ENCODE results near the gene APOL2.
"Not testable (repeated sequence)": the region's sequence is repeated elsewhere in the genome, so short reads cannot be mapped to it uniquely, and the experiment has no call there.

- not testable (repeated sequence) for TF ChIP-seq CTCF (IDR thresholded peaks at IDR 0.05; ENCODE audit: insufficient read depth, low read depth, low read length); EZH2 (IDR thresholded peaks at IDR 0.05; ENCODE audit: insufficient read depth, low read length)
Observed at GRCh38 chr22:36203441-36203840, 35.9 kb downstream of the APOL2 start.

Data from astrocyte (in vitro differentiated cells and primary cell).